ENCODE results near the gene MB21D2.

Gene MB21D2

DNA sequence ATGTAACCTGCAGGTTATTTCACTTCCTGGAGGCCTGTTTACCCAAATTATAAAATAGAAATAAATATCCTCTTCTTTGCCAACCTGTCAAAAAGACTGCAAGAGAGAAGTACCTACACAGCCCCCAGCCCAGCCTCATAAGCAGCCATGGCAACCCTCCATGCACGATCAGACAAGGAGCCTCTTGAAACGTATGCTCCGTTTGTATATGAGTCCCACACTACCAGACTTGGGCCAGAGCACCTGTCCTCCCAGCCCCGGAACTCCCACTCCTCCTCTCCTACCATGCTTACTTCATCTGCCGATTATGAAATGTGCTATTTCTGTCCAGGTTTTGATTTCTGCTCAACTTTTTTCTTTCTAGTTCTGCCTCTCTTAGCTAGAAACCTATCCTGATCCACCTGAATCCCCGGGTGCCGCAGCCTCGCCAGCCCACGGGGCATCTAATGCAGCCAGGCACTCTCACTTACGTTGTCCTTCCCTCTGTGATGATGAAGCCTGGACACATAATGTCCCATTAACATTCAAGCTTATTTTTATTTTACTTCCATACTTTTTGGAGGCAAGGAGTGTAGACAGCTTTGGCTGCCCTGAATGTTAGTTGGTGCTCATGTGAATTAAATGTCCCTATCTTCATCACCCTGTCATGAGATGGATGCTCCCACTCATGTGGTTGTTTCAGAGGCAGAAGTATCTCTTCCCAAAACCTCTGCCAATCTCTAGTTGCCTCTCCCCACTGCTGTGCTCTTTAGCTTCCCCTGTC is 73.8 kb downstream of the MB21D2 start:
- intact Hi-C loops (cut with DNase I; ENCODE audit: low total_unique reads) = no loop called here
- no peak for DNase-seq

DNA sequence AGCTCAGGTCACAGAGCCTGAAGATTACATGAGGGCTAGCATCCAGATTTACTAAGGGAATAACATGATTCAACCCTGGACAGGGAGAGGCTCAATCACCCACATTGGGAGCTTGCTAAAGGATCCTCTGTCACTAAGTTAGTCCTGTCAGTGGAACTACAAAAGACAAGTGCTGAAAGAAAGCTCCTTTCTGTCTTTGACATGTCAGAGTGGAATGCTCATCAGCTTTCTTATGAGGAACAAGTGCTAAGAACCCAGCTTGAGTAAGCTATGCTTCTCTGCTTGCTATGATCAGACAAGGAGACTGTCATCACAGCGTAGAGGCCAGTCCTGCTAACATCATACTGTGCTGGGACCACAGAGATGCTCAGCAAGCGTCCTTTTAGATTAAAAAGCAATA is 74.5 kb downstream of the MB21D2 start:
- Histone ChIP-seq H3K4me3 (no peak overlapping the region), H3K27ac (no peak overlapping the region), H3K27me3 (no peaks in the 10 kb centered on the region), H3K4me1 (peaks cover 0 to 9% (median 0%) of the 10 kb centered on the region in 4 donors), H3K9me3 (no peaks in the 10 kb centered on the region), H3K36me3 (no peaks in the 10 kb centered on the region)
- TF ChIP-seq, protein P1, sequence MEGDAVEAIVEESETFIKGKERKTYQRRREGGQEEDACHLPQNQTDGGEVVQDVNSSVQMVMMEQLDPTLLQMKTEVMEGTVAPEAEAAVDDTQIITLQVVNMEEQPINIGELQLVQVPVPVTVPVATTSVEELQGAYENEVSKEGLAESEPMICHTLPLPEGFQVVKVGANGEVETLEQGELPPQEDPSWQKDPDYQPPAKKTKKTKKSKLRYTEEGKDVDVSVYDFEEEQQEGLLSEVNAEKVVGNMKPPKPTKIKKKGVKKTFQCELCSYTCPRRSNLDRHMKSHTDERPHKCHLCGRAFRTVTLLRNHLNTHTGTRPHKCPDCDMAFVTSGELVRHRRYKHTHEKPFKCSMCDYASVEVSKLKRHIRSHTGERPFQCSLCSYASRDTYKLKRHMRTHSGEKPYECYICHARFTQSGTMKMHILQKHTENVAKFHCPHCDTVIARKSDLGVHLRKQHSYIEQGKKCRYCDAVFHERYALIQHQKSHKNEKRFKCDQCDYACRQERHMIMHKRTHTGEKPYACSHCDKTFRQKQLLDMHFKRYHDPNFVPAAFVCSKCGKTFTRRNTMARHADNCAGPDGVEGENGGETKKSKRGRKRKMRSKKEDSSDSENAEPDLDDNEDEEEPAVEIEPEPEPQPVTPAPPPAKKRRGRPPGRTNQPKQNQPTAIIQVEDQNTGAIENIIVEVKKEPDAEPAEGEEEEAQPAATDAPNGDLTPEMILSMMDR (IDR thresholded peaks at IDR 0.05) = no peak
- no peak for DNase-seq
- intact Hi-C loops (cut with DNase I; ENCODE audit: low total_unique reads) = no loop called here

More for the DNA sequence above, 73.8 kb downstream of the MB21D2 start:
- Histone ChIP-seq H3K36me3 (no peaks in the 10 kb centered on the region), H3K4me3 (no peak overlapping the region), H3K9me3 (no peaks in the 10 kb centered on the region), H3K4me1 (peaks cover 0 to 17% (median 1%) of the 10 kb centered on the region in 4 donors), H3K27ac (no peak overlapping the region), H3K27me3 (no peaks in the 10 kb centered on the region)
- TF ChIP-seq, protein P1 (IDR thresholded peaks at IDR 0.05) = no peak

DNA sequence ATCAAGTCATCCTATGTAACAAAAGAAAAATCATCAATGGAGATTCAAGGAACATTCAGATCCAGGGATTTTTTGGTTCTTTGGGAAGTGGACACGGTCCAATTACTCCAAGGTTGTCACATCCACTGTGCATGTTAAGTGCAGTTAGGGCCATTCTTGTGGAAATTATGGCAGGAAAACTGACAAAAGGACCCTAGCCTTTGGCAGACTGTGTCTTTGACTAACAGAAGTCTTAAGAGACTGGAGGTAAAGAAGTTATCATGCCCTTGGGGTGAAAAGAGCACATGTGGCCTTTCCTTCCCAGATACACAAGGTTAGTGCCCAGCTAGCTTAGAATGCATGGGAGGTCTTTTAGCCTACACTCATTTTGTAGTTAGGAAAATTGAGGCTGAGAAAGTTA is 74.9 kb downstream of the MB21D2 start:
- no peaks in the 10 kb centered on the region for H3K27me3 ChIP-seq
- intact Hi-C loops (cut with DNase I; ENCODE audit: low total_unique reads) = no loop called here
- peaks cover 0 to 5% (median 0%) of the 10 kb centered on the region in 4 donors for H3K4me1 ChIP-seq
- no peaks in the 10 kb centered on the region for H3K9me3 ChIP-seq
- TF ChIP-seq, protein P1 (IDR thresholded peaks at IDR 0.05) = no peak
- no peaks in the 10 kb centered on the region for H3K36me3 ChIP-seq
- H3K27ac ChIP-seq = no peak overlapping the region
- no peak overlapping the region for H3K4me3 ChIP-seq
- no peak for DNase-seq

DNA sequence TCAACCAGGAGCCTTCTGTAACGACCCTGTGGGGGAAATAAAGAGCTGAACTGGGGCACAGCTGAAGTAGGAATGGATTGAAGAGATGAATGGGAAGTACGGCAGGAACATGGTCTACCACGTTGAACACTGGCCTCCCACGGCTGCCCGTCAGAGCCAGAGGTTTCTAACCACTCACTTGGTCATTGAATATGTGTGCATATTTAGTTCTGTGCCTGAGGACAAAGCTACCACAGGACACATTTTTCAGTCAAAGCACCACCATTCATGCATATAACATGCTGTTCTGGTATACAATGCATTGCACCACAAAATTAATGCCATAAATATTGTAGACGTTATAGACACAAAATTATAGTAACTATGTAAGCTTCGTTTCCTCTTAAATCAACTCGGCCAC is 75.5 kb downstream of the MB21D2 start:
- no peak for DNase-seq
- H3K27me3 ChIP-seq = no peaks in the 10 kb centered on the region
- TF ChIP-seq, protein P1 (IDR thresholded peaks at IDR 0.05) = no peak
- intact Hi-C loops (cut with DNase I; ENCODE audit: low total_unique reads) = no loop called here
- no peaks in the 10 kb centered on the region for H3K9me3 ChIP-seq
- no peaks in the 10 kb centered on the region for H3K36me3 ChIP-seq
- H3K4me3 ChIP-seq = no peak overlapping the region
- no peak overlapping the region for H3K27ac ChIP-seq
- H3K4me1 ChIP-seq = no peaks in the 10 kb centered on the region

DNA sequence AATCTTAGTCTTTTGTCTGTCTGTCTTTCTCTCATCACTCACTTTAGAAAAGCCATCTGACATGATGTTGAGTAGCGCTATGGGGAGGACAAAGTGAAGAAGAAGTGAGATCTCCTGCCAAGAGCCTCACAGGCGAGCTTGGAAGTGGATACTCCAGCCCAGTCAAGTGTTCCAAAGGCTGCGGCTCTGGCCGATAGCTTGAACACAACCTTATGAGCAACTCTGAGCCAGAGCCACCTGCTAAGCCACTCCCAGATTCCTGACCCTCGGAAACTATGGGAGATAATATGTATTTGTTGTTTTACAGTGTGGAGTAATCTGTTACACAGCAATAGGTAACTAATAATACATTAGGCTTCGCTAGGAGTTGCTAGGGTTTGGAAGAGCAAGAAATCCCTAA is 76.2 kb downstream of the MB21D2 start:
- Histone ChIP-seq H3K9me3 (no peaks in the 10 kb centered on the region), H3K36me3 (no peaks in the 10 kb centered on the region), H3K27ac (no peak overlapping the region), H3K27me3 (no peaks in the 10 kb centered on the region), H3K4me3 (no peak overlapping the region), H3K4me1 (peaks cover 0 to 5% (median 1%) of the 10 kb centered on the region in 4 donors)
- TF ChIP-seq, protein P1 (IDR thresholded peaks at IDR 0.05) = no peak
- intact Hi-C loops (cut with DNase I; ENCODE audit: low total_unique reads) = no loop called here
- no peak for DNase-seq

All from tibial artery (tissue), 4 donors.